Measurements from ENCODE around the gene FBXO47.

The FBXO47 gene

DNA sequence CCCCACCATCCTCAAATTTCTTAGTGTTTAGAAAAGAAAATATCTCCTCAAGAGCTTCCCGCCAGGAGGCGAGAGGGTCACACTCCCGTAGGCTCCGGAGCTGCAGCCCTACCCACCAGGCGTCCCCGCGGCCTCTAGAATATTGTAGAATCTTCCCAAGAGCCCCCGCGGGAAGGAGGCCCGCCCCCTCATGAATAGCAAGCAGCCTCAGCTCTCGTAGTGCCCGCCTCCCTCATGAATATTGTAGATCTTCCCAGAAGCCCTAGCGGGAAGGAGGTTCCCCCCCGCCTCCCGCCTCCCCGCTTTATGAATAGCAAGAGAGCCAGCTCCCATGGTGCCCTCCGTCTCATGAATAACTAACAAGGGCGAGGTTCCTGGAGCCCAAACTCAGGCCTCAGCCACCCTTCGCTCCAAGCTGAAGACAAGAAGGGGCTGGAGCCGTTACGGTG lies at the start of gene FBXO47:
Gene FBXO47 (minus strand): TSS at position 114 of the 449 bp plus-strand sequence. CDS start 4,378 bp downstream, outside the sequence.
- peak; percentile 58 to 60 for DNase-seq (ENCODE audit: low read depth in 2 of 2)

DNA sequence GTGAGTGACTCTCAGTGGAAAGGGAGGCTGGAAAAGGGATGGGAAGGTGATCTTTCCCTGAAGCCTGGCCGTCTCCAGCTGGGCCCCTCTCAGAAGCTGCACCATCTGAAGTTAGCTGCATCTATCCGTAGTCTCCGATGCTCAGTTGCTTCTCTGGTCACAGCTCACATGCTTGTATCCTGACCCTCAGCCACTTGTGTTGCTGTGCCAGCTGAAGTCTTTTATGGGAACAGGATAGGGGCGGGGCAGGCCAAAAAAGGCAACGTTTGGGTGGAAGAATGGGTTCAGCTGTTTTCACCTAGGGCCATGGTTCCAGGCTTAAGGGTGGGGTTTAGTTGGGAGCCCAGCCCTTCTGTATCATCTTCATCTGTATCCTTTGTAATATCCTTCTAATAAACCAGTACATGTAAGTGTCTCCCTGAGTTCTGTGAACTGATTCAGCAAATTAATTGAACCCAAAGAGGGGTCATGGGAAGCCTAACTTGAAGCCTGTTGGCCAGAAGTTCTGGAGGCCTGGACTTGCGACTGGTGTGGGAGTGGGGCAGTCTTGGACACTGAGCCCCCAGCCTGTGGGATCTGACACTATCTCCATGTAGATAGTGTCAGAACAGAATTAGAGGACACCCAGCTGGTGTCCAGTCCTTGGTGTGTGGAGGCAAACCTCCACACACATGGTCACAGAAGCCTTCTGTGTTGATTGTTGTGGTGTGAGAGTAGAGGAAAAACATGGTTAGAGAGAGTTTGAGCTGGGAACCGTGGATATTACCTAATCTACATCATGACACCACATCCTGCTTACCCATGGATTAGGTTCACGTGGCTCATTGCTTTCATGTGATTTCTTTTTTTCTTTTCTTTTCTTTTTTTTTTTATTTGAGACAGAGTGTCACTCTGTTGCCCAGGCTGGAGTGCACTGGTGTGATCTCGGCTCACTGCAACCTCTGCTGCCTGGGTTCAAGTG lies 49.3 kb upstream of the FBXO47 start:
- DNase-seq (ENCODE audit: low read depth in 2 of 2) = no peak

DNA sequence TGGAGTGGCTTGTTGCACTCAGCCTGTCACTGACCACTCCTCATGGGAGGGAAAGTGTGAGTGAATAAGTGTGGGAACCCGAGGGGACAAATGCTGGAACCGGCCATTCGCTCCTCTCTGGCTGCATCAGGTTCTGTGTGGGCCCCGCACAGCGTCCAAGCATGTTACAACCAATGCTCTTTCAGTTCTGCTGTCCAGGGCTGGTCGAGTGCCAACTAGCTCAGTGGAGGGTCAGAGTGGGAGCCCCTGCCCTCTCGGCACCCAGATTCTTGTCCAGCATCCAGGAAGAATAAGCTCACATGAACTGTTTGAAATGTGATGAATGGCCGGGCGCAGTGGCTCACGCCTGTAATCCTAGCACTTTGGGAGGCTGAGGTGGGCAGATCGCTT lies 48.3 kb upstream of the FBXO47 start:
- DNase-seq (ENCODE audit: low read depth in 2 of 2) = no peak

DNA sequence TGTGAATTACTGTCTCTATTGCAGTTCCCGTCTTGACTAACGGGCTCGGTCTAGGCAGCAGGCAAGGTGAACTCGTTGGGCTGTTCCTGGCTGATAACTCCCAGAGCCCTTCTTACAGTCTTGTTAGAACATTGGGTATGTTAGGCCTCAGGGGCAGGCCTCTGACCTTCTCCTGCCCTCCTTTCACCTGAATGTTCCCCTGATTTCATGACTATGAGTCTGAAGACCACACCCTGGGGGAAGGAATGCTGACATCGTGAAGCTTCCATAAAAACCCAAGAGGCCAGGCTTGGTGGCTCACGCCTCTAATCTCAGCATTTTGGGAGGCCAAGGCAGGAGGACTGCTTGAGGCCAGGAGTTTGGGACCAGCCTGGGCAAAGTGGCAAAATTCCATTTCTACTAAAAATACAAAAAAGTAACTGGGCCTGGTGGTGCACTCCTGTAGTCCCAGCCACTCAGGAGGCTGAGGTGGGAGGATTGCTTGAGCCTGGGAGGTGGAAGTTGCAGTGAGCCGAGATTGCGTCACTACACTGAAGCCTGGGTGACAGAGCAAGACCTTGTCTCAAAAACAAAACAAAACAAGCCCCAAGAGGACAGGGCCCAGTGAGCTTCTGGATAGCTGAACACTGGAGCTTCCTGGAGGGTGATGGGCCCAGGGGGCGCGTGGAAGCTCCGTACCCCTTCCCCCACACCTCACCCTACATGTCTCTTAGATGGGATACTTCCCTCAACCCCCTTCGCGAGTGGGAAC lies 47.8 kb upstream of the FBXO47 start:
- no peak for DNase-seq (ENCODE audit: low read depth in 2 of 2)

DNA sequence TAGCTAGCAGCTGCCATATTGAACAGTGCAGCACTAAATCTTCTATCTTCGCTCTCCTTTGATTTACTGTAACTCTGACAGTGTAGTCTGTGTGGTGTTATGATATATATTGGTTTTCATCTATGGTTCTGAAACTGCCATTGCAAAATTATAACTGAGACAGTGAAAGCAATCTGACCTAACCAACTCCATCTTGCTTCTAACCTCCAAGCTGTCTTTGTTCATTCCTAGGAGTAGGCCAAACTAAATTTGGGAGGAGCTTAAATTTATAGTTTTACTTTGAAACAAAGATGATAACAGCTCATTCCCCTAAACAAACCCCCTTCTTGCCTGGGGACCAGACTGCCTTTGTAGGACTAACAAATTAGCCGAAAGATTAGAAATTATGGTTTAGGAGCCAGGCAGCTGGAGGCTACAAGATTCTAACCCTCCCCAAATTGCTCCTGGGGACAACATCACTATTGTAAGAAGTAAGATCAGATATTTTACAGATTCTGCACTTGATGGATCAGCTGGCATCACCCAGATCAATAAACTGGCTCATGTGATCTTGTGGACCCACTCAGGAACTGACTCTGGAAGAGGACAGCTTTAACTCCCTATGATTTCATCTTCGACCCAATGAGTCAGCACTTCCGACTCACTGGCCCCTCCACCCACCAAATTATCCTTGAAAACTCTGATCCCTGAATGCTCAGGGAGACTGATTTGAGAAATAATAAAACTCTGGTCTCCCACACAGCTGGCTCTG lies 47.0 kb upstream of the FBXO47 start:
- no peak for DNase-seq (ENCODE audit: low read depth in 2 of 2)

GRCh38 chr17:39012725-39013124 lies 45.5 kb upstream of the FBXO47 start:
- no peak for DNase-seq (ENCODE audit: low read depth in 2 of 2)

GRCh38 chr17:39011907-39012468 lies 44.8 kb upstream of the FBXO47 start:
- no peak for DNase-seq (ENCODE audit: low read depth in 2 of 2)

DNA sequence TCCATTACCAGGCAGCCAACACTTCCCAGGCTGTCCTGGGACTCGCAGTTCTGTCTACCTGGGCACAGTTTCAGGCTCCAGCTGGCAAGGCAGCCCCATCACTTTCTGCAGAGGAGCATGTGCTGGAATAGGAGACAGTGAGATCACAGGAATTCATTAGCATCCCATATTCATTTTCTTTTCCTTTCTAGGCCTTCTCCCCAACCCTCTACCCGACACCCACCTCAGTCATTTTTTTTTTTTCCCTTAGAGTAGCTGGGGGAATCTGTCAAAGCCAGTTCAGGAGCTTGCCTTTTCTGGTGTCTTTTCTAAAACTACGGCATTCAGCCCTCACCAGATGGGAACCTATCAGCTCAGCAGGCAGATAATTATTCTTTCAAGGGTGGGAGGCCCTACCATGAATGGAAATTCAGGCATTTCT lies 42.4 kb upstream of the FBXO47 start:
- no peak for DNase-seq (ENCODE audit: low read depth in 2 of 2)

- DNase-seq (ENCODE audit: low read depth in 2 of 2) = no peak
Observed at GRCh38 chr17:39008633-39009032, 41.4 kb upstream of the FBXO47 start.

DNA sequence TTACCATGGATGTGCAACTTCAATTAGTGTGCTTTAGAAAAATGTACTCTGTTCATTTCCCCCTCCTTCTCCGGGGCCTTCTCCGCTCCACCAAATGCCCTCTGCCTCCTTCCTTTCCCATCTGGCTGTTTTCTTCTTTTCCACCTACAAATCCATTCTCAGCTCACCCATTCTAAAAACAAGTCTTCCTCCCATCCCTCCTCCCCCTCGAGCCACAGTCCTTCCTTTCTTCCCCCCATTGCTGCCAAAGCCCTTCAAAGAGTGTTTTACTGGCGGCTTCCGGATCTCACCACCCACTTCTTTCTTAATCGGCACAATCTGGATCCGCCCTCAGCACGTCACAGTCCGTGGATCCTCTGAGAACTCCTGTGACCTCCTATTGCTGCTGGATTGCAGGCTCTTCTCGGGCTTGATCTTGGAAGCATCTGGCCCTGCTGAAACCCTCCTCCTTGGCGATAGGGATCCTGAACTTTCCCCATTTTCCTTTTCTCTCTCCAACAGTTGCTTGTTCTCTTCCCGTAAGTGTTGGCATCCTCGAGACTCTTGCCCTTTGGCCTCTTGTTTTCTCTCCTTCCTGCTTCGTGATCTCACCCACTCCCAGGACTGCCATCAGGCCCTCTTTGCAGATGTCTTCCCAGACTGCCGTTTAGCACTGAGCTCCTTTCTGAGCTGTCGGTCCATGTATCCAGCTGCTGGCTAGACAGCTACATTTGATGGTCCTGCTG lies 36.0 kb upstream of the FBXO47 start:
- DNase-seq (ENCODE audit: low read depth in 2 of 2) = peak in 1 of 2 donors; percentile 13

DNA sequence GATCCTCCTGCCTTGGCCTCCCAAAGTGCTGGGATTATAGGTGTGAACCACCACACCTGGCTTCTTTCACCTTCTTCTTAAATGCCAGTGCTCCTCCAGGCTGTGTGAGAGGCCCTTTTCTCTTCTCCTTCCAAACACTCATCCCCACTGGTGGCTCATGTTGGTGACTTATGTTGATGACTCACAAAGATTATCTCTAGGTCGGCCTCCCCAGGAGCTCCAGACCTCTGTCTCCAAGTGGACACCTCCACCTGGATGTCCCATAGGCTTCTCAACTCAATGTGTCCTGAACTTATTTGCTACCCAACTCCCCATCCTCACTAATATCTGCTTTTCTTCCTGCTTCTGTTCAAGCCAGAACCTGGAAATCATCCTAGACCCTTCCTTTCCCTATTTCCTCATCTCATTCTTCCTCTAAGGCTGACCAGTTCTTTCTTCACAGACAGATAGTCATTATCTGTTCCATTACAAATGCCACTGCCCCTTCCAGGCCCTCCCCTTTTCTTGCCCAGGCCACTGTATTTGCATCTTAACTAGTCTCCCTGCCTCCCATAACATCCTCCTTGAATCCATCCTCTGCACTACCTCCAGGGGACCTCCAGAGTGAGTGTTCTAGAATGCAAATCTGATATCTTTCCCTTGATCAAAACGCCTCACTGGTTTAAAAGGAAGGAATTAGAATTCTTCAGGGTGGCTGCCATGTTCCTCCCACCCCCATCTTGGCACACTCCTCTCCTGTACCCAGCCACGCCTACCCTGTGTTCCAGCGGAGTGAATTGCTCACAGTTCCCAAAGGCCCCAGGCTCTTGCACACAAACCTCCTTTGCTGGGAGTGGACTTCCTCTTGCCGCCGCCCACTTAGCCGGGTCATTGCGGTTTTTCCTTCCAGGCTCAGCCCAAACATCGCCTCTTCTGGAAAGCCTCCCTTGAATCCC lies 34.8 kb upstream of the FBXO47 start:
- no peak for DNase-seq (ENCODE audit: low read depth in 2 of 2)

DNA sequence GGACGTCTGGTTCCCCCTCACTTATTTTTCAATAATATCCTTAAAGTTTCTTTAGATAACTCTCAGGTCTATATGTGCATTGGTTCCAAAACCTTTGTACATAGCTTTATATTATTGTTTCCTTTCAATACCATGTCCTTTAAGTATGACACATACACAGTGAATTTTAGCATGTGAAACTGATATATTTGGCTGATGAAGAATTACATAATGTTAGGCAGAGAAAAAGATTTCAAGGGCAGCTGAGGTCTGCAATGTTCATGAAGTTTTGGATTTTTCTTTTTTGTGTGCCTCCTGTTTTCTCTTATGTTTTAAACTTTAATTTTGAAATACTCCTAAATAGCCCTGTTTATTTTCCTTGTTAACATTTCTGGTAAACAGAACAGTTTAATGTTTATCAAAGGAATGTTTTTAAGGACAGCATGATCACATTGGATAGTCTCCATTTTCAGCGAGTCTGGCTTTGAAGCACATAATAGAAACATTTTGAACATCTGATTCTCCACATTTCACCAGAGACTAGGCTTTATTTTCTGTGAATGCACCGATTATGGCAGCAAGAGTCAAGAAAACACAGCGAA lies 32.9 kb upstream of the FBXO47 start:
- no peak for DNase-seq (ENCODE audit: low read depth in 2 of 2)

GRCh38 chr17:38996660-38997337 lies 29.6 kb upstream of the FBXO47 start:
- no peak for DNase-seq (ENCODE audit: low read depth in 2 of 2)

DNA sequence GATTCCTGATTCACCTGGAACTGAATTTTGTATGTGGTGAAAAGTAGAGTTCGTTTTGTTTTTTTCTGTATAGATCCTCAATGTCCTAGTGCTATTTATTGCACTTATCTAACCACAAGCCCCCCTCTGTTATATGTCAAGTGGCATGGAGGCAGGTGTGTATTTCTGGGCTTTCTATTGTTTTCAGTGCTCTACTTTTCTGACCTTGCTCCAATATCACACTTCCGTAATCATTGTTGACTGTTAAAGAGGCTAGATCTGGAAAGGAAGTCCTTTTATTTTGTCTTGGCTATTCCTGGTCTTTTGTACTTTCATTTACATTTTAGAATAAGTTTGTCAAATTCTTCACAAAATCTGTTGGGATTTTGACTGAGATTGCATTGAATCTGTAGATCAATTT lies 26.8 kb upstream of the FBXO47 start:
- DNase-seq (ENCODE audit: low read depth in 2 of 2) = no peak

GRCh38 chr17:38984666-38985065 lies 17.5 kb upstream of the FBXO47 start:
- DNase-seq (ENCODE audit: low read depth in 2 of 2) = no peak

- DNase-seq (ENCODE audit: low read depth in 2 of 2) = peak in 1 of 2 donors; percentile 13
Observed at GRCh38 chr17:38982858-38983746, 15.9 kb upstream of the FBXO47 start.

DNA sequence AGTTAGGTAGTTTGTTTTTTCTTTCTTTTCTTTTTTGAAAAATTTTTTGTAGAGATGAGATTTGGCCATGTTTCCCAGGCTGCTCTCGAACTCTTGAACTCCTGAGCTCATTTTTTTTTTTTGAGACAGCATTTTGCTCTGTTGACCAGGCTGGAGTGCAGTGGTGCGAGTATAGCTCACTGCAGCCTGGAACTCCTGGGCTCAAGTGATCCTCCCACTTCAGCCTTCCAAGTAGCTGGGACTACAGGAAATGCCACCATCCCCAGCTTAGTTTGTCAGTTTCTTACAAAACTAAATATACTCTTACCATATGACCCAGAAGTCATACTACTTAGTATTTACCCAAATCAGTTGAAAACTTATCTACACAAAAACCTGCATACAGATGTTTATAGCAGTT lies 14.4 kb upstream of the FBXO47 start:
- DNase-seq (ENCODE audit: low read depth in 2 of 2) = no peak
